ENCODE measurements around the gene TRIM56. TPM values are rescaled to one million over a fixed set of nuclear protein-coding genes. Genes with fewer than 3 reads are reported as not detected.

TRIM56 gene
- total and polyA plus RNA-seq, 9 of the 15 experiments (the other 6 are each of a cell fraction or from before 2014, with no cell fraction given), result 2.0 to 29.7 (median 11.6) TPM

DNA sequence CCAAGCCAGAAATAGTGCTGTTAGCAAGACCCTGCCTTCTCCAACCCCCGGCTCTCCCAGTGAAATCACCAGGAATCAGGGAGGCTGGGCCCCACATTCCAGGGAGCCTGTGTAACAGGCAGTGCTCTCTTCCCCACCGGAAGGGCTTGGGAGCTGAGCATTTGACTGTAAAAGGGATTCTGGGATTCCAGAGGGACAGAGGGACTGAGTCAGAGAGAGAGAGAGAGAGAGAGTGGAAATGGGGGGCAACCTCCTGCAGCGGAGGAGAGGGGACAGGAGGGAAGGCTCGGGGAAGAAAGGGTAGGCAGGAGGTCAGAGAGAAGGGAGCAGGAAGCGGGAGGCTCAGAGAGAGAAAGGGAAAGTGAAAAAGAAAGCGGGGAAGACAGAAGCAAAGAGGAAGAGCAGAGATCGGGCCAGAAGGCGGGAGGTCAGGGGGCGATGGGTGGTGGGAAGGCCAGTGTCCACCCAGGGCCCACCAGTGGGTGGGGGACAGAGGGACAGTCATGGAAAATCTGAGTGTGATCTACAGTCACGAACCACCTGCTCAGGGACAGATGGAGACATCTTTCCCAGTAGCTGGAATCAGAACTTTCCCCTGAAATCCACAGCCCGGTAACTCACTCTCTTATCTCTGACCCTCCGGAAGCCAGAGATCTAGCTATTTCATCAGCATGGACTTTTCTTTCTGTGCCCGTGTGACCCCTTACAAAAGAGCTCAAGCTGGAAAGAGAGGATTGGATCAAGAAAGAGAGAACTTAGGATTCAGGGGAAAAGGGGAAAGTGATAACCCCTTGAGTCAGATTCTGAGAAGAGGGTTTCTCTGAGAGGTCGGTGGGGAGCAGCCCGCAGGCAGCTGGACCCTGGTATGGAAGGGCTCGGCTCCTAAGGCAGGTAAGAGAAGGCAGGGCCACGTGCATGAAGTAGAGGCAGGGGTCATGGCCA is 37.0 kb downstream of the TRIM56 start (continued):
- TF ChIP-seq, protein P1, sequence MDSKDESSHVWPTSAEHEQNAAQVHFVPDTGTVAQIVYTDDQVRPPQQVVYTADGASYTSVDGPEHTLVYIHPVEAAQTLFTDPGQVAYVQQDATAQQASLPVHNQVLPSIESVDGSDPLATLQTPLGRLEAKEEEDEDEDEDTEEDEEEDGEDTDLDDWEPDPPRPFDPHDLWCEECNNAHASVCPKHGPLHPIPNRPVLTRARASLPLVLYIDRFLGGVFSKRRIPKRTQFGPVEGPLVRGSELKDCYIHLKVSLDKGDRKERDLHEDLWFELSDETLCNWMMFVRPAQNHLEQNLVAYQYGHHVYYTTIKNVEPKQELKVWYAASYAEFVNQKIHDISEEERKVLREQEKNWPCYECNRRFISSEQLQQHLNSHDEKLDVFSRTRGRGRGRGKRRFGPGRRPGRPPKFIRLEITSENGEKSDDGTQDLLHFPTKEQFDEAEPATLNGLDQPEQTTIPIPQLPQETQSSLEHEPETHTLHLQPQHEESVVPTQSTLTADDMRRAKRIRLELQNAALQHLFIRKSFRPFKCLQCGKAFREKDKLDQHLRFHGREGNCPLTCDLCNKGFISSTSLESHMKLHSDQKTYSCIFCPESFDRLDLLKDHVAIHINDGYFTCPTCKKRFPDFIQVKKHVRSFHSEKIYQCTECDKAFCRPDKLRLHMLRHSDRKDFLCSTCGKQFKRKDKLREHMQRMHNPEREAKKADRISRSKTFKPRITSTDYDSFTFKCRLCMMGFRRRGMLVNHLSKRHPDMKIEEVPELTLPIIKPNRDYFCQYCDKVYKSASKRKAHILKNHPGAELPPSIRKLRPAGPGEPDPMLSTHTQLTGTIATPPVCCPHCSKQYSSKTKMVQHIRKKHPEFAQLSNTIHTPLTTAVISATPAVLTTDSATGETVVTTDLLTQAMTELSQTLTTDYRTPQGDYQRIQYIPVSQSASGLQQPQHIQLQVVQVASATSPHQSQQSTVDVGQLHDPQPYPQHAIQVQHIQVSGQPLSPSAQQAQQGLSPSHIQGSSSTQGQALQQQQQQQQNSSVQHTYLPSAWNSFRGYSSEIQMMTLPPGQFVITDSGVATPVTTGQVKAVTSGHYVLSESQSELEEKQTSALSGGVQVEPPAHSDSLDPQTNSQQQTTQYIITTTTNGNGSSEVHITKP (IDR thresholded peaks at IDR 0.05; ENCODE audit: partially characterized antibody), result peak; percentile 15
- TF ChIP-seq, protein P2, sequence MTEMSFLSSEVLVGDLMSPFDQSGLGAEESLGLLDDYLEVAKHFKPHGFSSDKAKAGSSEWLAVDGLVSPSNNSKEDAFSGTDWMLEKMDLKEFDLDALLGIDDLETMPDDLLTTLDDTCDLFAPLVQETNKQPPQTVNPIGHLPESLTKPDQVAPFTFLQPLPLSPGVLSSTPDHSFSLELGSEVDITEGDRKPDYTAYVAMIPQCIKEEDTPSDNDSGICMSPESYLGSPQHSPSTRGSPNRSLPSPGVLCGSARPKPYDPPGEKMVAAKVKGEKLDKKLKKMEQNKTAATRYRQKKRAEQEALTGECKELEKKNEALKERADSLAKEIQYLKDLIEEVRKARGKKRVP (CRISPR knock-in tag; IDR thresholded peaks at IDR 0.05), result peak; percentile 76
- TF ChIP-seq, protein P3, sequence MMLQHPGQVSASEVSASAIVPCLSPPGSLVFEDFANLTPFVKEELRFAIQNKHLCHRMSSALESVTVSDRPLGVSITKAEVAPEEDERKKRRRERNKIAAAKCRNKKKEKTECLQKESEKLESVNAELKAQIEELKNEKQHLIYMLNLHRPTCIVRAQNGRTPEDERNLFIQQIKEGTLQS (IDR thresholded peaks at IDR 0.05), result peak; percentile 85; the same call in 1 of the 2 replicates
- TF ChIP-seq, protein P3 (CRISPR knock-in tag; conservative IDR thresholded peaks at IDR 0.05), result no peak
- TF ChIP-seq TBP (optimal IDR thresholded peaks at IDR 0.05; ENCODE audit: low read depth, low read length) (no peak), NFRKB (IDR thresholded peaks at IDR 0.05; ENCODE audit: low read depth) (0 out of 2 replicates have a peak, but pooled peaks have one; percentile 57), JUND (IDR thresholded peaks at IDR 0.05; ENCODE audit: borderline replicate concordance, low read depth, low read length) (peak; percentile 45; the same call in 1 of the 2 replicates), JUND (tag; IDR thresholded peaks at IDR 0.05; ENCODE audit: borderline replicate concordance, low read depth, low read length) (peak; percentile 46; the same call in 1 of the 3 replicates), CEBPB (tag; IDR thresholded peaks at IDR 0.05) (peak; percentile 43; the same call in 1 of the 2 replicates), KLF10 (CRISPR knock-in tag; IDR thresholded peaks at IDR 0.05) (no peak), KDM1A (IDR thresholded peaks at IDR 0.05) (peak in 1 of 2 experiments; percentile 54; a peak in 1 of 4 replicates), KDM5B (IDR thresholded peaks at IDR 0.05; ENCODE audit: insufficient replicate concordance, low read depth, low read length) (peak; percentile 14), ZNF699 (CRISPR knock-in tag; IDR thresholded peaks at IDR 0.05; ENCODE audit: insufficient replicate concordance) (no peak), ARID1B (IDR thresholded peaks at IDR 0.05) (peak; percentile 75), TSC22D4 (tag; IDR thresholded peaks at IDR 0.05) (0 out of 2 replicates have a peak, but pooled peaks have one; percentile 30), ZNF644 (tag; IDR thresholded peaks at IDR 0.05; ENCODE audit: low read depth) (peak; percentile 50; the same call in 1 of the 2 replicates), LEF1 (IDR thresholded peaks at IDR 0.05) (peak; percentile 79; the same call in 1 of the 2 replicates), YBX1 (IDR thresholded peaks at IDR 0.05) (no peak), CEBPG (CRISPR knock-in tag; IDR thresholded peaks at IDR 0.05) (no peak), CEBPG (tag; conservative IDR thresholded peaks at IDR 0.05 in 1 of 2, IDR thresholded peaks at IDR 0.05 in 1 of 2) (peak; percentile 65 to 82)

Measured in K562 (cell line).